NCI-H1417 treated with DMSO at 0.1 percent for 48 hours (cell line): Measurements from ENCODE around the gene ABCA9.
"Not testable (repeated sequence)": the region's sequence is repeated elsewhere in the genome, so short reads cannot be mapped to it uniquely, and the experiment has no call there.

ENCODE experiments used
- DNase-seq: peaks from one replicate; lab custom pipeline; 2025; lab: John Stamatoyannopoulos, UW

Gene ABCA9

GRCh38 chr17:69060822-69061221 is at the start of gene ABCA9:
TSS of gene ABCA9 (minus strand) at chr17:69060927. CDS start at chr17:69051126, 9,801 bp downstream.
- DNase-seq: no peak

- no peak for DNase-seq
Measured at GRCh38 chr17:69105907-69106730, 45.4 kb upstream of the ABCA9 start.

- DNase-seq: no peak
Measured at GRCh38 chr17:69103557-69104233, 43.0 kb upstream of the ABCA9 start.

GRCh38 chr17:69098625-69099024 is 37.9 kb upstream of the ABCA9 start:
- no peak for DNase-seq

- no peak for DNase-seq
Measured at GRCh38 chr17:69096541-69096940, 35.8 kb upstream of the ABCA9 start.

GRCh38 chr17:69093995-69094394 is 33.3 kb upstream of the ABCA9 start:
- DNase-seq: no peak

GRCh38 chr17:69093279-69093789 is 32.6 kb upstream of the ABCA9 start:
- no peak for DNase-seq

GRCh38 chr17:69090365-69090764 is 29.6 kb upstream of the ABCA9 start:
- no peak for DNase-seq

GRCh38 chr17:69088643-69089200 is 28.0 kb upstream of the ABCA9 start:
- DNase-seq: no peak

- no peak for DNase-seq
Measured at GRCh38 chr17:69086641-69087040, 25.9 kb upstream of the ABCA9 start.

GRCh38 chr17:69084911-69085310 is 24.2 kb upstream of the ABCA9 start:
- no peak for DNase-seq

GRCh38 chr17:69082696-69083095 is 22.0 kb upstream of the ABCA9 start:
- no peak for DNase-seq

GRCh38 chr17:69078864-69079263 is 18.1 kb upstream of the ABCA9 start:
- no peak for DNase-seq

GRCh38 chr17:69075823-69076222 is 15.1 kb upstream of the ABCA9 start:
- DNase-seq: no peak

- DNase-seq: not testable (repeated sequence)
Measured at GRCh38 chr17:69073392-69073791, 12.7 kb upstream of the ABCA9 start.

GRCh38 chr17:69072803-69073256 is 12.1 kb upstream of the ABCA9 start:
- not testable (repeated sequence) for DNase-seq

GRCh38 chr17:69071233-69071586 is 10.5 kb upstream of the ABCA9 start:
- DNase-seq: not testable (repeated sequence)

- not testable (repeated sequence) for DNase-seq
Measured at GRCh38 chr17:69070378-69071232, 9.9 kb upstream of the ABCA9 start.

GRCh38 chr17:69069226-69069750 is 8.6 kb upstream of the ABCA9 start:
- no peak for DNase-seq

GRCh38 chr17:69067274-69068047 is 6.7 kb upstream of the ABCA9 start:
- DNase-seq: no peak

- no peak for DNase-seq
Measured at GRCh38 chr17:69066482-69066881, 5.8 kb upstream of the ABCA9 start.
